Measurements from ENCODE around the gene DSC1.
A peak's percentile ranks its signal among the peaks of the same experiment; 100 is the strongest.

The DSC1 gene

GRCh38 chr18:31102025-31102684, 60.5 kb downstream of the DSC1 start, which contains the start of gene DSC2:
Gene DSC2 (minus strand): TSS chr18:31102421. CDS start chr18:31101971, 450 bp downstream.
- DNase-seq: no peak

- peak; percentile 34 for DNase-seq
Observed at GRCh38 chr18:31101183-31102024, 61.3 kb downstream of the DSC1 start.

- DNase-seq: no peak
Observed at GRCh38 chr18:31100436-31101182, 62.0 kb downstream of the DSC1 start.

- no peak for DNase-seq
Observed at GRCh38 chr18:31099450-31100230, 63.0 kb downstream of the DSC1 start.

- no peak for DNase-seq
Observed at GRCh38 chr18:31098878-31099277, 63.8 kb downstream of the DSC1 start.

GRCh38 chr18:31097666-31098065, 65.0 kb downstream of the DSC1 start:
- no peak for DNase-seq

- no peak for DNase-seq
Observed at GRCh38 chr18:31093880-31094279, 68.8 kb downstream of the DSC1 start.

- DNase-seq: no peak
Observed at GRCh38 chr18:31093294-31093693, 69.4 kb downstream of the DSC1 start.

- no peak for DNase-seq
Observed at GRCh38 chr18:31091350-31091749, 71.3 kb downstream of the DSC1 start.

GRCh38 chr18:31088532-31088931, 74.1 kb downstream of the DSC1 start:
- no peak for DNase-seq

- peak; percentile 10 for DNase-seq
Observed at GRCh38 chr18:31079973-31080372, 82.7 kb downstream of the DSC1 start.

Data from hematopoietic multipotent progenitor cell treated with erythropoietin and hydrocortisone succinate and interleukin-3 and kit ligand, for 4 days (in vitro differentiated cells).